ENCODE measurements around the gene CACNA2D4. TPM values are rescaled to one million over a fixed set of nuclear protein-coding genes. Genes with fewer than 3 reads are reported as not detected.

Gene CACNA2D4
- total and polyA plus RNA-seq, 8 donors = 0.60 to 3.1 (median 2.0) TPM

GRCh38 chr12:1914114-1914911, 4.1 kb downstream of the CACNA2D4 start:
- no peak for TF ChIP-seq CTCF (IDR thresholded peaks at IDR 0.05)
- Histone ChIP-seq H3K4me3 (no peak overlapping the region), H3K27ac (no peak overlapping the region), H3K36me3 (no peaks in the 10 kb centered on the region), H3K27me3 (no peaks in the 10 kb centered on the region), H3K4me1 (no peaks in the 10 kb centered on the region), H3K9me3 (no peaks in the 10 kb centered on the region)
- no peak for FAIRE-seq
- intact Hi-C loops (cut with DNase I) = no loop called here
- WGBS, 2 donors = 73 to 82% methylated on average over 17 of the region's 17 CpGs
- DNase-seq = peak in 2 of 6 donors; percentile 6 to 36
- no peak for ATAC-seq

DNA sequence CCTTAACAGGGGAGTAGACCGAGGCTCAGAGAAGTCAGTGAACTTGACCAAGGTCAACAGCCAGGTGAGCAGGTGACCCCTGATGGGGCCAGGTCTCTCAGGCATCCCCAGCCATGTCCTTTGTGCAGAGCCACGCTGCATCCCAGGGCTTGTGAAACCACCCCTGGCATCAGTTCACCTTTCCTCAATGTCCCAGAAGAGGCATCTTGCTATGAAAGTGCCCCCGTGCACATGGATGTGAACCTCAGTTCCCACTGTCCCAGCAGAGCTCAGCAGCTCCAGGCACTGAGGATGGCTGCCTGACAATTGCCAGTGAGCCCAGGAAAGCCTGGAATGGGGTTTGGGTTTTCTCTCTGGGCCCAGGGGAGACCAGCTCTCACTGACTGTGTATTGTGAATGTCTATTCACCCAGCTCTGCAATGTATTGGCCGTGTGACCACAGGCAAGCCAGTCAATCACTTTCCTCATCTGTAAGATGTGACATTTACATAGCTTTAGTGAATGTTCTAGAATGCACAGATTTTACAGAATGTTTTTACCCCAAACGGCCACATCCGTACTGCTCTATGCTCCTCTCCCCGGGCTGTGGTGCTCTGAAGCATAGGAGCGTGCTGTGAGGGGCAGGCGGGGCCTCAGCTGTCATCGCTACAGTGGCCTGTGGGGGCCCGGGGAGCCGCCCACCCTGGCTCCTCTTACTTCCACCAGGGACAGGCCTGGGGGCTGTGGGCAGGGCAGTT, 4.9 kb downstream of the CACNA2D4 start:
- Histone ChIP-seq H3K9me3 (no peaks in the 10 kb centered on the region), H3K36me3 (no peaks in the 10 kb centered on the region), H3K27me3 (no peaks in the 10 kb centered on the region), H3K4me1 (no peaks in the 10 kb centered on the region), H3K4me3 (no peak overlapping the region), H3K27ac (no peak overlapping the region)
- TF ChIP-seq CTCF (IDR thresholded peaks at IDR 0.05) = no peak
- no peak for FAIRE-seq
- ATAC-seq = no peak
- DNase-seq = peak in 1 of 6 donors; percentile 31
- intact Hi-C loops (cut with DNase I) = no loop called here
- WGBS, 2 donors = 76 to 78% methylated on average over 12 of the region's 12 CpGs

DNA sequence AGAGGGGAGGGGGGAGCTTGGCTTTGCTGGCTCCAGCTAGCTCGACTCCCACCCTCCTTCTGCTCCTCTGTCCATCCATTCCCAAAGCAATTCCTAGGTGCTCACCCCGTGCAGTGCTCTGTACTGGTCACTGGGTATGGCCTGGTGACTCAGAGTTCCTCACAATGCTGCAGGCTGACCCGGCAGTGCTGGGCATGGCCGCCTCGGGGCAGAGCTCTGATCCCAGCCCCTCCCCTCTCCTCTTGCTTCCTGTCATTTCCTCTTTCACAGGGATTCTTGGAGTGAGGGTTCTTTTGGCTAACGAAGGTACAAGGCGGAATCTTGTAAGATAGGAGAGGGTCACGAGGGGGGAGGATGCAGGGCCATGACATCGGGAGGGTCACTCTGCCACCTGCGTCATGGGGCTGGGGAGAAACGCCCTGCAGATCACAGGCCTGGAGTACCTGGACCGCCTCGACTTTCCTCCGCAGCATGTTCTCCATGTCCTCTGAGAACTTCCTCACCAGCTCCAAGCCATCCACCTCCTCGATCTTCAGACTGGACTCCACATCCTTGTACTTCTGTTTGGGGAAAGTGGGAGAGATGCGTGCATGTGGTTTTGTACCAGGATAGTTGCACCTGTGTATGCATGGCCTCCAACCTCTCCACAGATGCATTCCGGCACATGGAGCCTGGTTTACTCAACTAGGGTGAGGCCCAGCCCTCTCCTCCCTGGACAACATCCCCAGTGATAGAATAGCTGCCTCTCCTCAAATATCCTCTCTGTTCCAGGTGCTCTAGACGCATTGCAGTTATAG, 5.7 kb downstream of the CACNA2D4 start:
- Histone ChIP-seq H3K4me1 (no peaks in the 10 kb centered on the region), H3K4me3 (no peak overlapping the region), H3K36me3 (no peaks in the 10 kb centered on the region), H3K27ac (no peak overlapping the region), H3K27me3 (no peaks in the 10 kb centered on the region), H3K9me3 (no peaks in the 10 kb centered on the region)
- FAIRE-seq (no peak), ATAC-seq (no peak), DNase-seq (no peak)
- intact Hi-C loops (cut with DNase I) = no loop called here
- TF ChIP-seq CTCF (IDR thresholded peaks at IDR 0.05) = no peak
- WGBS, 2 donors = 75 to 78% methylated on average over 18 of the region's 18 CpGs

- 63 to 67% methylated on average over 16 of the region's 16 CpGs for WGBS, 2 donors
- Histone ChIP-seq H3K27ac (no peak overlapping the region), H3K4me3 (no peak overlapping the region), H3K9me3 (no peaks in the 10 kb centered on the region), H3K4me1 (no peaks in the 10 kb centered on the region), H3K27me3 (no peaks in the 10 kb centered on the region), H3K36me3 (no peaks in the 10 kb centered on the region)
- no peak for FAIRE-seq
- peak in 1 of 6 donors; percentile 7 for DNase-seq
- intact Hi-C loops (cut with DNase I) = no loop called here
- no peak for ATAC-seq
- no peak for TF ChIP-seq CTCF (IDR thresholded peaks at IDR 0.05)
Measured at GRCh38 chr12:1911598-1912575, 6.6 kb downstream of the CACNA2D4 start.
